Suprapubic skin (tissue), 4 donors: ENCODE data around the gene AGPAT2.

Experiments used
- POLR2A ChIP-seq, 2 donors: fragments of 450-650 bp; IDR thresholded peaks; one replicate each; pipeline ENCODE4 v1.6.1; 2017; ENCODE audit warnings: antibody characterized with exemption in 2 of 2, mild to moderate bottlenecking in 2 of 2, moderate library complexity in 2 of 2
- POLR2AphosphoS5 ChIP-seq, 3 donors: sonication (generic); formaldehyde crosslinking; IDR thresholded peaks; one replicate each; pipeline ENCODE4 v1.6.1; 2017; ENCODE audit warnings: antibody characterized with exemption in 3 of 3
- TF ChIP-seq, protein P1 (sequence below), 2 donors: fragments of 200-600 bp in 1 of 2; fragments of 450-650 bp in 1 of 2; sonication (generic) in 1 of 2; IDR thresholded peaks; one replicate each; pipeline ENCODE4 v1.5.1; 2016 to 2019; ENCODE audit warnings: antibody characterized with exemption in 2 of 2, mild to moderate bottlenecking in 1 of 2, moderate library complexity in 1 of 2

DNA sequence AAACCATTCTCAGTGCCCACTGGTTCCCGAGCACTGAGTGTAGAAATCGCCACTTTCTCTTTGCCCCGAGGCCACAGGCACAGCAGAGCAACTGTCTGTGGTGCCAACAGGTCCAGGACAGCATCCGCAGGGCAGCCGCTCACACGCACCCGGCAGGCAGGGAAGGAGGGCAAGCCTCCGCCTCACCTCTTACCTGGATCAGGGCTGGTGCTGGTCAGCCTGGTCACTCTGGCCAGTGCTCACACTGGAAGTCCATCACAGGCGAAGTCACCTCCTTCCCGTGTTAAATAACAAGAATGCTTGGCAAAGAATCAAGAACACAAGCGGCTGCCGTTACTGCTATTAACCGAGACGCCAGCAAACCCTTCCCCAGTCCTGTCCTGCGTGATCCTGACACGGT is 38.9 kb upstream of the AGPAT2 start:
- TF ChIP-seq POLR2AphosphoS5 (IDR thresholded peaks at IDR 0.05) (no peak), POLR2A (IDR thresholded peaks at IDR 0.05) (no peak)
- TF ChIP-seq, protein P1, sequence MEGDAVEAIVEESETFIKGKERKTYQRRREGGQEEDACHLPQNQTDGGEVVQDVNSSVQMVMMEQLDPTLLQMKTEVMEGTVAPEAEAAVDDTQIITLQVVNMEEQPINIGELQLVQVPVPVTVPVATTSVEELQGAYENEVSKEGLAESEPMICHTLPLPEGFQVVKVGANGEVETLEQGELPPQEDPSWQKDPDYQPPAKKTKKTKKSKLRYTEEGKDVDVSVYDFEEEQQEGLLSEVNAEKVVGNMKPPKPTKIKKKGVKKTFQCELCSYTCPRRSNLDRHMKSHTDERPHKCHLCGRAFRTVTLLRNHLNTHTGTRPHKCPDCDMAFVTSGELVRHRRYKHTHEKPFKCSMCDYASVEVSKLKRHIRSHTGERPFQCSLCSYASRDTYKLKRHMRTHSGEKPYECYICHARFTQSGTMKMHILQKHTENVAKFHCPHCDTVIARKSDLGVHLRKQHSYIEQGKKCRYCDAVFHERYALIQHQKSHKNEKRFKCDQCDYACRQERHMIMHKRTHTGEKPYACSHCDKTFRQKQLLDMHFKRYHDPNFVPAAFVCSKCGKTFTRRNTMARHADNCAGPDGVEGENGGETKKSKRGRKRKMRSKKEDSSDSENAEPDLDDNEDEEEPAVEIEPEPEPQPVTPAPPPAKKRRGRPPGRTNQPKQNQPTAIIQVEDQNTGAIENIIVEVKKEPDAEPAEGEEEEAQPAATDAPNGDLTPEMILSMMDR (IDR thresholded peaks at IDR 0.05), result no peak
